T-cell (primary cell): ENCODE measurements around the gene ADCK1. TPM values are rescaled to one million over a fixed set of nuclear protein-coding genes. Genes with fewer than 3 reads are reported as not detected.
A peak's percentile ranks its signal among the peaks of the same experiment; 100 is the strongest.

Experiments used
- ATAC-seq, 4 experiments: fragments of 200-7000 bp in 3 of 4; fragments of 150-1000 bp in 1 of 4; cut with Tn5 transposase; replicated peaks in 1 of 4; 1 replicate in 3 of 4; 2 replicates in 1 of 4; pipeline ENCODE4 v1.10.0; 2021; ENCODE audit warnings: moderate library complexity in 3 of 4, mild to moderate bottlenecking in 2 of 4, moderate number of reproducible peaks in 1 of 4
- CTCF ChIA-PET, 2 donors: fragments of 300-600 bp; sonication (Branson Sonifier 250); formaldehyde crosslinking; loops; one replicate each; lab custom pipeline; 2022; ENCODE audit warnings: antibody characterized with exemption in 2 of 2; lab: Charles Lee
- POLR2A ChIA-PET, 2 donors: fragments of 300-600 bp; sonication (Branson Sonifier 250); formaldehyde crosslinking; loops; one replicate each; lab custom pipeline; 2022; ENCODE audit warnings: antibody characterized with exemption in 2 of 2; lab: Charles Lee
- DNase-seq, 35 experiments: peaks; one replicate each; pipeline versions ENCODE4 v3.0.0 to v3.0.0-alpha.2; 2013 to 2023
- H3K27ac ChIP-seq: one replicate; pipeline ENCODE4 v1.5.1; 2013; ENCODE audit warnings: low read length
- H3K27me3 ChIP-seq, 2 experiments: replicated peaks in 1 of 2; 1 replicate in 1 of 2; 2 replicates in 1 of 2; pipeline versions ENCODE4 v1.6.1 to v1.7.0; 2013; ENCODE audit warnings: low read length in 1 of 2, mixed read lengths in 1 of 2; ENCODE audit not compliant: control insufficient read depth in 2 of 2, insufficient read depth in 2 of 2; ENCODE audit errors: extremely low read depth in 1 of 2
- H3K36me3 ChIP-seq, 2 donors: 1 replicate in 1 of 2; 2 replicates in 1 of 2; pipeline versions ENCODE4 v1.6.1 to v1.7.0; 2013; ENCODE audit warnings: low read length in 1 of 2; ENCODE audit not compliant: control insufficient read depth in 2 of 2, insufficient read depth in 1 of 2; ENCODE audit errors: extremely low read depth in 1 of 2
- H3K4me1 ChIP-seq, 2 experiments: 1 replicate in 1 of 2; 2 replicates in 1 of 2; pipeline versions ENCODE4 v1.6.1 to v1.7.0; 2013; ENCODE audit warnings: low read length in 2 of 2, mixed read lengths in 1 of 2; ENCODE audit not compliant: insufficient read depth in 2 of 2, control insufficient read depth in 1 of 2; ENCODE audit errors: extremely low read depth in 1 of 2
- H3K4me3 ChIP-seq, 2 donors: 1 replicate in 1 of 2; 2 replicates in 1 of 2; pipeline versions ENCODE4 v1.5.1 to v1.7.0; 2013; ENCODE audit warnings: mild to moderate bottlenecking in 2 of 2, low read length in 1 of 2, moderate library complexity in 1 of 2; ENCODE audit not compliant: control insufficient read depth in 1 of 2; ENCODE audit errors: extremely low read depth in 1 of 2
- H3K9me3 ChIP-seq: 2 replicates; pipeline ENCODE4 v1.7.0; 2013
- H3K27ac Mint-ChIP-seq, 2 donors: one replicate each; pipeline ENCODE4 v1.8.0; 2020 to 2021; ENCODE audit warnings: mild to moderate bottlenecking in 2 of 2, mixed read lengths in 2 of 2
- H3K27me3 Mint-ChIP-seq, 2 donors: one replicate each; pipeline ENCODE4 v1.8.0; 2021 to 2022; ENCODE audit warnings: mixed read lengths in 2 of 2
- H3K36me3 Mint-ChIP-seq: one replicate; pipeline ENCODE4 v1.8.0; 2021; ENCODE audit warnings: mixed read lengths
- H3K4me1 Mint-ChIP-seq, 3 donors: one replicate each; pipeline ENCODE4 v1.8.0; 2020 to 2022; ENCODE audit warnings: mixed read lengths in 3 of 3, mild to moderate bottlenecking in 1 of 3
- H3K4me3 Mint-ChIP-seq, 3 donors: one replicate each; pipeline ENCODE4 v1.8.0; 2020 to 2022; ENCODE audit warnings: mild to moderate bottlenecking in 3 of 3, mixed read lengths in 3 of 3, moderate library complexity in 3 of 3
- H3K9me3 Mint-ChIP-seq, 3 donors: one replicate each; pipeline ENCODE4 v1.8.0; 2020 to 2022; ENCODE audit warnings: mixed read lengths in 3 of 3
- WGBS: methylation state at CpG from one replicate; pipeline ENCODE4 v1.1.5; 2013; ENCODE audit warnings: missing lambda C conversion rate; ENCODE audit not compliant: insufficient coverage; 5-methylcytosine and 5-hydroxymethylcytosine counted together
- total RNA-seq, 35 experiments: library from RNA in 6 of 35; stranded (reverse) in 6 of 35; fragments of 120-200 nt in 1 of 35; gene quantifications; one replicate each; pipeline versions ENCODE4 v1.2.1 to v1.2.4 and lab custom pipeline; 2013 to 2026

ADCK1 gene
- total RNA-seq: 10 to 100 TPM in 1 of 5 donors, 1 to 10 TPM in 4; 6.3 to 16.1 (median 9.1) TPM
- 4.7 TPM for total RNA-seq (2013)
- total RNA-seq (lab: John Stamatoyannopoulos, UW): 2.8 to 12.3 (median 5.6) reads per million in 29 experiments

DNA sequence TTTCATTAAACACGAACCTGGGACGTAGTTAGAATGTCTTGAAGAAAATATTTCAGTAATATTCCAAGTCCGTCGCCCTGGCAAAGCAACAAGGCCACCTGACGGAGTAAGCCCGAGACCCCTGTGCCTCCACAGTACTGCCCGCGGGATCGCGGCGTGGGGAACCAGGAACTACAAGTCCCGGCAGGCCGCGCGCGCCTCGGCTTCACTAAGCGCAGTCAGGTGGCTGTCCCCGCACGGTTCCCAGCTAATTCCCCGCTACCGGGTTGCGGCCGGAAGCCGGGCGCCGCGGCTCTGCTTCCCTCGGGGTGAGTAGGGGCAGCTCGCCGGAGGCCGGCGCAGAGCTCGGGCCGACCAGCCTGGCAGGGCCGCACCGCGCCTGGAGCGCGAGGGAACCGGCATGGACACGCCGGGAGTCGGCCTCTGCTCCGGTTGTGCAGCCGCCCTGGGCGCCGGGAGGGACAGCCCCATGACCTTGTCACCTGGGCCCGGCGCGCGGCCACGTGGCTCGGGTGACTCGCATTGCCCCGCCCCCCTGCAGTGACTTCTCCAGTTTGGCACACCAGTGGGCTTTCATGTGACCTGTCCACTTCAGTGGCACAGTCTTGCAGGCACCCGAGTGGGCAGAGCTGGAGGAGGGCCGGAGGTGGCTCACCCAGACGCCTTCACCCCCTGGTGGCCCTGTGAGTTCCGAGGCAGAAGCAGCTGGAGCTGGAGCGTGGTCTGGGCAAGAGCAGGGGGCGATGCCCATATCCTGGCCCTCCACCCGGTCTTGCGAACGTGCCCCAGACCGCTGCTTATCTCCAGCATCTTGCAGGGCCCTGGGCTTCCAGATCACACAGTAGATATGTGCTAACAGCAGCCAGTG, at the start of gene ADCK1:
Gene ADCK1 (plus strand): TSS at position 247 of the 868 bp plus-strand sequence. CDS start 18,870 bp downstream, outside the sequence.
- peak; percentile 91 to 94 (median 92) for ATAC-seq
- Mint-ChIP-seq H3K36me3 (no peaks in the 10 kb centered on the region), H3K4me3 (peak within 1 kb of the TSS; percentile 82 to 88 (median 84)), H3K4me1 (peaks cover 8 to 26% (median 11%) of the 10 kb centered on the region in 3 donors), H3K27ac (peak within 1 kb of the TSS; percentile 82 to 89), H3K27me3 (no peaks in the 10 kb centered on the region), H3K9me3 (no peaks in the 10 kb centered on the region)
- DNase-seq: peak; percentile 54 to 87 (median 76)
- no peaks in the 10 kb centered on the region for H3K9me3 ChIP-seq
- peak within 1 kb of the TSS; percentile 48 for H3K27ac ChIP-seq
- H3K27me3 ChIP-seq: no peaks in the 10 kb centered on the region
- CTCF ChIA-PET: interaction anchor here (0.6 to 1.4 kb wide), 2 partner anchors 94 to 484 kb away, joined by 3 to 4 read pairs; no protein-coding TSS in a partner anchor
- POLR2A ChIA-PET: interaction anchor here in 1 of 2 donors (1.0 kb wide), 1 partner anchor 38 kb away, joined by 10 read pairs; no protein-coding TSS in a partner anchor
- H3K36me3 ChIP-seq: no peaks in the 10 kb centered on the region
- under 1% methylated on average over 64 of the region's 66 CpGs for WGBS
- peak within 1 kb of the TSS; percentile 71 to 78 for H3K4me3 ChIP-seq
- H3K4me1 ChIP-seq: peaks cover 0 to 15% of the 10 kb centered on the region in 2 experiments

DNA sequence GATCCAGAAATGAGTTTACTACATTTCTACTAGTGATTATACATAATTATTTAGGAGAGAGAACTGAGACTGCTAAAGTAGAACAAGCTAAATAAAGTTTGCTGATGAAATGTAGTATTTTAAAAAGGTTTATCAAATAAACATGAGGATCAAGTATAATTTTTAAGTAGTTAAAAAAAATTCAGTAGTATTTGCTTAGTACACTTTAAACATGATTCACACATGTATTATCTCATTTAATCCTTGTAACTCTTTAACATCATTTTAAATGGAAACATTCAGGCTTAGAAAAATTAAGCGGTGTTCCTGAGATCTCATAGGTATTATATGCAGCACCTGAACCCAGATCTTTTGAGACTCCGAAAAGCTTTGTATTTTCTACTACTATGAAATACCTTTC, 47.6 kb upstream of the ADCK1 start:
- Mint-ChIP-seq H3K27ac (no peak overlapping the region), H3K9me3 (no peaks in the 10 kb centered on the region), H3K36me3 (peaks cover 48% of the 10 kb centered on the region), H3K4me1 (peaks cover 36 to 54% (median 42%) of the 10 kb centered on the region in 3 donors), H3K27me3 (no peaks in the 10 kb centered on the region), H3K4me3 (no peak overlapping the region)
- H3K36me3 ChIP-seq: peaks cover 6 to 62% of the 10 kb centered on the region in 2 donors
- H3K27ac ChIP-seq: no peak overlapping the region
- POLR2A ChIA-PET: interaction anchor here (0.6 to 1.3 kb wide), 5 partner anchors 9 to 294 kb away, joined by 3 to 10 read pairs (median 5); partner anchors contain the start of genes AHSA1 (in 1 of the 2) and SNW1 (in 1 of the 2)
- WGBS: no CpG with 5 or more reads among the region's 2 CpGs
- no peaks in the 10 kb centered on the region for H3K9me3 ChIP-seq
- CTCF ChIA-PET: interaction anchor here in 1 of 2 donors (0.6 to 0.9 kb wide), 4 partner anchors 20 to 965 kb away, joined by 3 to 6 read pairs (median 4); no protein-coding TSS in a partner anchor
- H3K4me3 ChIP-seq: no peak overlapping the region
- H3K4me1 ChIP-seq: peaks cover 0 to 8% of the 10 kb centered on the region in 2 experiments
- ATAC-seq: no peak
- no peak for DNase-seq
- H3K27me3 ChIP-seq: no peaks in the 10 kb centered on the region

DNA sequence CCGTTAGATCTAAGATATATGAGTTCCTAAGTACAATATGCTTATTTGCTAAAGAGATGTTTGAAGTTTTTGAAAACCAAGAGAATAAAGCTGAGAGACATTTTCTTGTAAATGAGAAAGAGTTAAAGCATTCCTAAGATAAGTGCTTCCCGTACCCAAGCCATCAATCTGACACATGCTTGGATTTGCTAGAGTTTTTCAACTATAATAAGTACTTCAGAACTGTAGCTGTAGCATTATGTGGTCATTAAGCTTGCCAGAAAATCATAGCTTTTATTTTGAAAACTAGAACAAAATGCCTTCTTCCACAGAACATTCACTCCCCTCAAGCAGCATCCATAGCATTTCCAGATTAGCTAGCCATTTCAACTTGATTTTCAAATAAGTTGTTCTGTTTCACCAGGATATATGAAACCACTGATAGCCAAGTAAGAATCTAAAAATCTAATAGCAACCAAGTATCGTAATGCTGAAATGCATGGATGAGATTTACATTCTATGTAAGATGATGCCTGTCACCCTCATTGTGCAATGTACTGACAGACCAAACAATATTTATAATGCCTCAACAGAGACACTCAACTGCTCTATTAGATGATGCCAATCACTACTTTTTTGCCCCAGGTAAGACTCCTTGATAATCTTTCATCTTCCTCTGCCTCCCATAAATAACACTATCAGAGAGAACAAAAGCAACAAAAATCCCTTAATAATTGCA, 47.0 kb upstream of the ADCK1 start:
- Histone ChIP-seq H3K4me1 (peaks cover 0 to 9% of the 10 kb centered on the region in 2 experiments), H3K4me3 (no peak overlapping the region), H3K36me3 (peaks cover 6 to 62% of the 10 kb centered on the region in 2 donors), H3K27ac (no peak overlapping the region), H3K9me3 (no peaks in the 10 kb centered on the region), H3K27me3 (no peaks in the 10 kb centered on the region)
- Mint-ChIP-seq H3K4me1 (peaks cover 43 to 61% (median 49%) of the 10 kb centered on the region in 3 donors), H3K4me3 (peak overlapping the region in 1 of 3 donors; percentile 37), H3K36me3 (peaks cover 46% of the 10 kb centered on the region), H3K27me3 (no peaks in the 10 kb centered on the region), H3K27ac (no peak overlapping the region), H3K9me3 (no peaks in the 10 kb centered on the region)
- ATAC-seq (no peak), DNase-seq (no peak)
- WGBS: no CpG with 5 or more reads among the region's 3 CpGs
- CTCF ChIA-PET: interaction anchor here in 1 of 2 donors (0.6 to 0.8 kb wide), 2 partner anchors 45 to 966 kb away, joined by 3 to 6 read pairs; no protein-coding TSS in a partner anchor
- POLR2A ChIA-PET: interaction anchor here (0.6 to 1.3 kb wide), 2 partner anchors 8 to 39 kb away, joined by 5 to 10 read pairs; partner anchors contain the start of gene SNW1 (in 1 of the 2)

- no peaks in the 10 kb centered on the region for H3K27me3 Mint-ChIP-seq
- peak within 1 kb of the TSS; percentile 96 to 99 (median 98) for H3K4me3 Mint-ChIP-seq
- POLR2A ChIA-PET: interaction anchor here (0.5 to 2.6 kb wide), 8 partner anchors 8 to 440 kb away, joined by 3 to 5 read pairs (median 4); partner anchors contain the start of genes GSTZ1 (in 1 of the 2) and POMT2 (in 1 of the 2)
- H3K27me3 ChIP-seq: no peaks in the 10 kb centered on the region
- peaks cover 0 to 7% of the 10 kb centered on the region in 2 donors for H3K36me3 ChIP-seq
- H3K27ac Mint-ChIP-seq: peak within 1 kb of the TSS; percentile 95 to 96
- H3K9me3 ChIP-seq: no peaks in the 10 kb centered on the region
- no peaks in the 10 kb centered on the region for H3K9me3 Mint-ChIP-seq
- CTCF ChIA-PET: interaction anchor here (0.5 to 0.6 kb wide), 3 partner anchors 20 to 196 kb away, joined by 3 to 4 read pairs (median 3); no protein-coding TSS in a partner anchor
- H3K36me3 Mint-ChIP-seq: peaks cover 7% of the 10 kb centered on the region
- peaks cover 48 to 54% (median 49%) of the 10 kb centered on the region in 3 donors for H3K4me1 Mint-ChIP-seq
- peak within 1 kb of the TSS; percentile 97 for H3K27ac ChIP-seq
- WGBS: under 1% methylated on average over 53 of the region's 60 CpGs
- H3K4me1 ChIP-seq: peaks cover 9 to 37% of the 10 kb centered on the region in 2 experiments
- DNase-seq: peak; percentile 74 to 96 (median 89)
- H3K4me3 ChIP-seq: peak within 1 kb of the TSS; percentile 91 to 95
- peak; percentile 92 to 94 (median 94) for ATAC-seq
Measured at GRCh38 chr14:77760381-77761204, 39.3 kb upstream of the ADCK1 start, which contains the start of gene SNW1. SNW1 (minus strand) TSS chr14:77761156; CDS start chr14:77761127, 29 bp downstream.

DNA sequence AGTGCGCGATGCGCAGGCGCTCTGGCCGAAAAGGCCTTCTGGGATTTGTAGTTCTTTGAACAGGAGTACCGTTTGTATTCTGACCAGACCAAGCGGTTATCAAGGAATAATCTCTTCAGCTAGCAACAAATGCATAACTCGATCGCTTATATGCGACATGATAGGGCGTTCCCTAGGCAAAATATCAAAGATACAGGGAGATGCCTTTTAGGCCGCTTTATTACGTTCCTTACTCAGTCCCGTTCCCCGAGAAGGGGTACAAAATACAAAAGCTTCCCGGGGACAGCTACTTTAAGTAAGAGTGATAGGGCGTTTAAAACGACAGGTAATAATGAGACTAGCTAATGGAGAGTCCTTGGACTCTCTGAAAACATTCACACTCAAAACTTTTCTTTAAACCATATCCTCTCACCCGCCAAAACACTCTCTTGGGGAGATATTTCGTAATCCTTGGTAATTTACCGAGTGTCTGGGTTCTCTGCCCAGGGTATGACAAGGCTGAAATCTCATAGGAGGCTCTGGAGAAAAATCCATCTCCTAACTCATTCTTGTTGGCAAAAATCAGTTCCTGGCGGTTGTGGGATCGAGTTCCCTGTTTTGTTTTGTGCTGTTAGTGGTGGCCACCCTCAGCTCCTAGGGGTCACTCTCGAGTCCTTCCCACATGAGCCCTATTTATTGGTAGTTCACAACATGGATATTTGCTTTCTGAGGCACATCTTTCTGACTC, 38.5 kb upstream of the ADCK1 start:
- H3K27ac Mint-ChIP-seq: peak overlapping the region; percentile 95 to 96
- no peak for DNase-seq
- H3K36me3 Mint-ChIP-seq: peaks cover 7% of the 10 kb centered on the region
- Histone ChIP-seq H3K36me3 (peaks cover 0 to 4% of the 10 kb centered on the region in 2 donors), H3K27ac (peak overlapping the region; percentile 97), H3K4me1 (peaks cover 9 to 33% of the 10 kb centered on the region in 2 experiments), H3K4me3 (peak overlapping the region; percentile 91 to 95), H3K9me3 (no peaks in the 10 kb centered on the region), H3K27me3 (no peaks in the 10 kb centered on the region)
- H3K4me3 Mint-ChIP-seq: peak overlapping the region; percentile 96 to 99 (median 98)
- H3K27me3 Mint-ChIP-seq: no peaks in the 10 kb centered on the region
- 0% methylated on average over 7 of the region's 24 CpGs for WGBS
- ATAC-seq: peak; percentile 19 to 36 (median 24)
- no peaks in the 10 kb centered on the region for H3K9me3 Mint-ChIP-seq
- H3K4me1 Mint-ChIP-seq: peaks cover 43 to 46% (median 44%) of the 10 kb centered on the region in 3 donors
- POLR2A ChIA-PET: interaction anchor here (0.6 to 2.6 kb wide), 3 partner anchors 9 to 39 kb away, joined by 4 to 10 read pairs (median 5); partner anchors contain the start of gene ADCK1 (in 1 of the 2)
- CTCF ChIA-PET: interaction anchor here (0.5 to 0.6 kb wide), 4 partner anchors 19 to 445 kb away, joined by 3 to 5 read pairs (median 4); no protein-coding TSS in a partner anchor
